ENCODE data around the gene SOX5. TPM values are rescaled to one million over a fixed set of nuclear protein-coding genes. Genes with fewer than 3 reads are reported as not detected.
"Not testable (repeated sequence)": the region's sequence is repeated elsewhere in the genome, so short reads cannot be mapped to it uniquely, and the experiment has no call there.

Gene SOX5
- polyA plus RNA-seq, 1 donor: 3.5 TPM

GRCh38 chr12:23742574-23742973, 206.9 kb downstream of the SOX5 start:
- no peaks in the 10 kb centered on the region for H3K36me3 ChIP-seq (ENCODE audit: control insufficient read depth, insufficient read depth, low read length)
- no peak for DNase-seq
- H3K27ac ChIP-seq (ENCODE audit: low read length): no peak overlapping the region
- H3K27me3 ChIP-seq (ENCODE audit: control insufficient read depth, insufficient read depth, low read length): no peaks in the 10 kb centered on the region
- no peaks in the 10 kb centered on the region for H3K4me1 ChIP-seq (ENCODE audit: control insufficient read depth, insufficient read depth, low read length)
- no peaks in the 10 kb centered on the region for H3K9me3 ChIP-seq (ENCODE audit: control insufficient read depth, low read depth, low read length)
- WGBS (ENCODE audit: insufficient coverage, low lambda C conversion rate): no CpG with 5 or more reads among the region's 3 CpGs
- H3K4me3 ChIP-seq (ENCODE audit: low read length): no peak overlapping the region

GRCh38 chr12:23731493-23731892, 218.0 kb downstream of the SOX5 start:
- Histone ChIP-seq H3K4me1 (ENCODE audit: control insufficient read depth, insufficient read depth, low read length) (no peaks in the 10 kb centered on the region), H3K36me3 (ENCODE audit: control insufficient read depth, insufficient read depth, low read length) (no peaks in the 10 kb centered on the region), H3K27me3 (ENCODE audit: control insufficient read depth, insufficient read depth, low read length) (no peaks in the 10 kb centered on the region), H3K4me3 (ENCODE audit: low read length) (no peak overlapping the region), H3K9me3 (ENCODE audit: control insufficient read depth, low read depth, low read length) (no peaks in the 10 kb centered on the region), H3K27ac (ENCODE audit: low read length) (no peak overlapping the region)
- DNase-seq: no peak
- 82% methylated on average over 3 of the region's 4 CpGs for WGBS (ENCODE audit: insufficient coverage, low lambda C conversion rate)

GRCh38 chr12:23731035-23731434, 218.4 kb downstream of the SOX5 start:
- DNase-seq: no peak
- Histone ChIP-seq H3K27me3 (ENCODE audit: control insufficient read depth, insufficient read depth, low read length) (no peaks in the 10 kb centered on the region), H3K36me3 (ENCODE audit: control insufficient read depth, insufficient read depth, low read length) (no peaks in the 10 kb centered on the region), H3K4me1 (ENCODE audit: control insufficient read depth, insufficient read depth, low read length) (no peaks in the 10 kb centered on the region), H3K9me3 (ENCODE audit: control insufficient read depth, low read depth, low read length) (no peaks in the 10 kb centered on the region), H3K4me3 (ENCODE audit: low read length) (no peak overlapping the region), H3K27ac (ENCODE audit: low read length) (no peak overlapping the region)
- WGBS (ENCODE audit: insufficient coverage, low lambda C conversion rate): no CpG with 5 or more reads among the region's 3 CpGs

GRCh38 chr12:23729359-23729758, 220.1 kb downstream of the SOX5 start:
- H3K36me3 ChIP-seq (ENCODE audit: control insufficient read depth, insufficient read depth, low read length): no peaks in the 10 kb centered on the region
- no peaks in the 10 kb centered on the region for H3K27me3 ChIP-seq (ENCODE audit: control insufficient read depth, insufficient read depth, low read length)
- no peak for DNase-seq
- no peaks in the 10 kb centered on the region for H3K9me3 ChIP-seq (ENCODE audit: control insufficient read depth, low read depth, low read length)
- H3K4me3 ChIP-seq (ENCODE audit: low read length): no peak overlapping the region
- no peak overlapping the region for H3K27ac ChIP-seq (ENCODE audit: low read length)
- H3K4me1 ChIP-seq (ENCODE audit: control insufficient read depth, insufficient read depth, low read length): no peaks in the 10 kb centered on the region

DNA sequence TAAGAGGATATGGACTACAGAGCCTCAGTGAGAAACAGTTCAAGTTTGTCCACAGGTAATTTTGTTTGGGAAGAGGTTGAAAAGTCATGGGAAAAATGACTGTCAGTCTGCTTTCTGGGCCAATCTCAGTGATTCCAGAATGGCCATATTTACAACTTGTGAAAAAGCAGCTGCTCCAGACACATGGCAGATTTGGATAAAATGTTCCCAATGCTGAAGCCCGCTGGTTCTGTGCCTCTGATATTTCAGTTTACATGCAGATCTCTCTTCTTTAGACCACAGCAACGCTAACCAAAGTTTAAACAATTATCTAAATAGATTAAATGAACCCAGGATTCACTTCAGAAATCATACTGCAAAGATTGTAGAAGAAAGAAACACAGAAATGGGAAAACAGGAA, 222.8 kb downstream of the SOX5 start:
- no peak for DNase-seq
- WGBS (ENCODE audit: insufficient coverage, low lambda C conversion rate): no CpG with 5 or more reads among the region's 2 CpGs
- Histone ChIP-seq H3K27ac (ENCODE audit: low read length) (no peak overlapping the region), H3K4me1 (ENCODE audit: control insufficient read depth, insufficient read depth, low read length) (no peaks in the 10 kb centered on the region), H3K9me3 (ENCODE audit: control insufficient read depth, low read depth, low read length) (no peaks in the 10 kb centered on the region), H3K4me3 (ENCODE audit: low read length) (no peak overlapping the region), H3K27me3 (ENCODE audit: control insufficient read depth, insufficient read depth, low read length) (no peaks in the 10 kb centered on the region), H3K36me3 (ENCODE audit: control insufficient read depth, insufficient read depth, low read length) (no peaks in the 10 kb centered on the region)

DNA sequence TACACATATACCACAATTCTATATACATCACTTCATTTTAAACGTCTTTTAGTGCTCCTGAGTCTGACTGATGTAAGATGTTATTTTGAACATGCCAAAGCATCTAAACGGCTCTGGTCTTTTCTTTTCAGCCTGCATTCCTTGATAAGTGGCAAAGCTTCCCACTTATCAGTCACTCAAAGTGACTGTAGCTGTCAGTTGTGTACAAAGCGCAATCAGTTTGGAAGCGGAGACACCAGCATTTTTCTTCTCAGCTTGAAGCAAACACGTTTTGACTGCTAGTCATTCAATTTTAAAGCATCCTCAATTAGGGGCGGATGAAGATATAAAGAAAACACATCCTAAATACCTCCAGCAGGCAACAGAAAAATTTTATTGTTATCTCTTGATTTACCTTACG, 226.8 kb downstream of the SOX5 start:
- WGBS (ENCODE audit: insufficient coverage, low lambda C conversion rate): 17% methylated on average over 2 of the region's 7 CpGs
- no peak overlapping the region for H3K4me3 ChIP-seq (ENCODE audit: low read length)
- no peaks in the 10 kb centered on the region for H3K4me1 ChIP-seq (ENCODE audit: control insufficient read depth, insufficient read depth, low read length)
- no peak for DNase-seq
- H3K36me3 ChIP-seq (ENCODE audit: control insufficient read depth, insufficient read depth, low read length): no peaks in the 10 kb centered on the region
- H3K27me3 ChIP-seq (ENCODE audit: control insufficient read depth, insufficient read depth, low read length): no peaks in the 10 kb centered on the region
- H3K27ac ChIP-seq (ENCODE audit: low read length): no peak overlapping the region
- no peaks in the 10 kb centered on the region for H3K9me3 ChIP-seq (ENCODE audit: control insufficient read depth, low read depth, low read length)

DNA sequence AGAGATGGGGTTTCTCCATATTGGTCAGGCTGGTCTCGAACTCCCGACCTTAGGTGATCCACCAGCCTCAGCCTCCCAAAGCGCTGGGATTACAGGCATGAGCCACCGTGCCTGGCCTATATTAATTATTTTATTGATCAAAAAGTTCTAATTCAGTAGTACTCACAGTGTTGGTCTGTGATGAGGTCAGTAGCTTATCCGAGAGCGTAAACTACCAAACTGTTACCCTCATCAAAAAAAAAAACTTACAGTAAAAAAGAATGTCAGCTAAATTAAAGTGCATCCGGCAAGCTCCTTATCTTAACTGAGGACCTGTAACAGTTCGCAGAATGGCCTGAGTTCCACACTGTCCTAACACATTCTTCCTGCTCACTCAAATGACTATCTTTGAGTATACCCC, 228.2 kb downstream of the SOX5 start:
- Histone ChIP-seq H3K36me3 (ENCODE audit: control insufficient read depth, insufficient read depth, low read length) (no peaks in the 10 kb centered on the region), H3K4me3 (ENCODE audit: low read length) (no peak overlapping the region), H3K4me1 (ENCODE audit: control insufficient read depth, insufficient read depth, low read length) (no peaks in the 10 kb centered on the region), H3K27ac (ENCODE audit: low read length) (no peak overlapping the region), H3K27me3 (ENCODE audit: control insufficient read depth, insufficient read depth, low read length) (no peaks in the 10 kb centered on the region), H3K9me3 (ENCODE audit: control insufficient read depth, low read depth, low read length) (no peaks in the 10 kb centered on the region)
- WGBS (ENCODE audit: insufficient coverage, low lambda C conversion rate): 80% methylated on average over 1 of the region's 8 CpGs
- no peak for DNase-seq

- no peak overlapping the region for H3K4me3 ChIP-seq (ENCODE audit: low read length)
- no peaks in the 10 kb centered on the region for H3K27me3 ChIP-seq (ENCODE audit: control insufficient read depth, insufficient read depth, low read length)
- H3K4me1 ChIP-seq (ENCODE audit: control insufficient read depth, insufficient read depth, low read length): no peaks in the 10 kb centered on the region
- WGBS (ENCODE audit: insufficient coverage, low lambda C conversion rate): no CpG with 5 or more reads among the region's 2 CpGs
- H3K27ac ChIP-seq (ENCODE audit: low read length): no peak overlapping the region
- no peak for DNase-seq
- H3K36me3 ChIP-seq (ENCODE audit: control insufficient read depth, insufficient read depth, low read length): no peaks in the 10 kb centered on the region
- no peaks in the 10 kb centered on the region for H3K9me3 ChIP-seq (ENCODE audit: control insufficient read depth, low read depth, low read length)
Measured at GRCh38 chr12:23719493-23719892, 230.0 kb downstream of the SOX5 start.

GRCh38 chr12:23710361-23710760, 239.1 kb downstream of the SOX5 start:
- H3K4me3 ChIP-seq (ENCODE audit: low read length); DNase-seq; H3K27me3 ChIP-seq (ENCODE audit: control insufficient read depth, insufficient read depth, low read length); H3K9me3 ChIP-seq (ENCODE audit: control insufficient read depth, low read depth, low read length); H3K36me3 ChIP-seq (ENCODE audit: control insufficient read depth, insufficient read depth, low read length); H3K27ac ChIP-seq (ENCODE audit: low read length); H3K4me1 ChIP-seq (ENCODE audit: control insufficient read depth, insufficient read depth, low read length): not testable (repeated sequence)
- no CpG with 5 or more reads among the region's 4 CpGs for WGBS (ENCODE audit: insufficient coverage, low lambda C conversion rate)

DNA sequence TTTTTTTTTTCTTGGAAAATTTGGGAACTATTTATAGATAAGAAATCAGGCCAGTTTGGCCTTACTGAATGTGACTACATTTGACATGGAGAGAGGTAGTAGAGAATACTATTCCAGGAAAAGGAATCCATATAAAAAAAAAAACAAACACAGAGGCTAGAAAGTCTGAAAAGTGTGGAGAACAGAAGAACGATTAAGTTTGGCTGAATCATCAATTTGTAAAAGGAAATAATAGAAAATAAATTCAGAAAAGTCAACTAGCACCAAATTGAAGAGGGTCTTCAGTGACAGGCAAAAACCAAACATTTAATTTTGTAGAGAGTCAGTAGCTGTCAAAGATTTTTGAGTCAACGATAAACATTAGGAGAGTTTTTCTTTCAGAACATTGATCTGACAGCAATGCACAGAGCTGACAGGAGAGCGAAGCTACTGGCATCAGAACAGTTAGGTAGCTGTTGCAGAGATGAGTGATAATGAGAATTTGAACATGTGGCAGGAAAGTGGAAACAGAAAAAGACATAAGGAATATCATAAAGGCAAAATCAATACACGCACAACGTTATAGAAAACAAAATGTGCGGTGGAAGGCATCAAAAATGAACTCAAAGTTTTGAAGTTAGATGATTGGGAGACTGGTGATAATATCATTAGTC, 241.2 kb downstream of the SOX5 start:
- DNase-seq: no peak
- Histone ChIP-seq H3K36me3 (ENCODE audit: control insufficient read depth, insufficient read depth, low read length) (no peaks in the 10 kb centered on the region), H3K27ac (ENCODE audit: low read length) (no peak overlapping the region), H3K4me1 (ENCODE audit: control insufficient read depth, insufficient read depth, low read length) (no peaks in the 10 kb centered on the region), H3K27me3 (ENCODE audit: control insufficient read depth, insufficient read depth, low read length) (no peaks in the 10 kb centered on the region), H3K9me3 (ENCODE audit: control insufficient read depth, low read depth, low read length) (no peaks in the 10 kb centered on the region), H3K4me3 (ENCODE audit: low read length) (no peak overlapping the region)
- 76% methylated on average over 4 of the region's 6 CpGs for WGBS (ENCODE audit: insufficient coverage, low lambda C conversion rate)

GRCh38 chr12:23707270-23707669, 242.2 kb downstream of the SOX5 start:
- Histone ChIP-seq H3K9me3 (ENCODE audit: control insufficient read depth, low read depth, low read length) (no peaks in the 10 kb centered on the region), H3K4me3 (ENCODE audit: low read length) (no peak overlapping the region), H3K4me1 (ENCODE audit: control insufficient read depth, insufficient read depth, low read length) (no peaks in the 10 kb centered on the region), H3K27ac (ENCODE audit: low read length) (no peak overlapping the region), H3K36me3 (ENCODE audit: control insufficient read depth, insufficient read depth, low read length) (no peaks in the 10 kb centered on the region), H3K27me3 (ENCODE audit: control insufficient read depth, insufficient read depth, low read length) (no peaks in the 10 kb centered on the region)
- WGBS (ENCODE audit: insufficient coverage, low lambda C conversion rate): 93% methylated on average over 3 of the region's 5 CpGs
- DNase-seq: no peak
